Stomach (tissue), 4 donors: ENCODE measurements around the gene NOSTRIN.

Source experiments
- CTCF ChIP-seq, 7 experiments: fragments of 450-650 bp in 4 of 7; fragments of 200-600 bp in 3 of 7; sonication (generic) in 3 of 7; IDR thresholded peaks; one replicate each; pipeline ENCODE4 v1.5.1; 2016 to 2019; ENCODE audit warnings: antibody characterized with exemption in 7 of 7, control low read depth in 2 of 7, mild to moderate bottlenecking in 1 of 7
- EP300 ChIP-seq: sonication (generic); formaldehyde crosslinking; IDR thresholded peaks from one replicate; pipeline ENCODE4 v1.6.1; 2017; ENCODE audit warnings: antibody characterized with exemption
- POLR2A ChIP-seq, 4 donors: fragments of 450-650 bp; IDR thresholded peaks; one replicate each; pipeline ENCODE4 v1.6.1; 2016; ENCODE audit warnings: antibody characterized with exemption in 4 of 4, control low read depth in 2 of 4, mild to moderate bottlenecking in 1 of 4, moderate library complexity in 1 of 4
- POLR2AphosphoS5 ChIP-seq, 3 donors: sonication (generic); formaldehyde crosslinking; IDR thresholded peaks; one replicate each; pipeline ENCODE4 v1.6.1; 2016; ENCODE audit warnings: antibody characterized with exemption in 3 of 3

- TF ChIP-seq EP300 = no peak
- no peak for TF ChIP-seq CTCF (IDR thresholded peaks at IDR 0.05)
- TF ChIP-seq POLR2A (IDR thresholded peaks at IDR 0.05) = no peak
- no peak for TF ChIP-seq POLR2AphosphoS5 (IDR thresholded peaks at IDR 0.05)
Measured at GRCh38 chr2:168850846-168851245, 48.4 kb downstream of the NOSTRIN start.
